ENCODE data around the gene WSB1. TPM values are rescaled to one million over a fixed set of nuclear protein-coding genes. Genes with fewer than 3 reads are reported as not detected.

The WSB1 gene
- total and polyA plus RNA-seq, 10 donors: 54.7 to 641 (median 408) TPM

DNA sequence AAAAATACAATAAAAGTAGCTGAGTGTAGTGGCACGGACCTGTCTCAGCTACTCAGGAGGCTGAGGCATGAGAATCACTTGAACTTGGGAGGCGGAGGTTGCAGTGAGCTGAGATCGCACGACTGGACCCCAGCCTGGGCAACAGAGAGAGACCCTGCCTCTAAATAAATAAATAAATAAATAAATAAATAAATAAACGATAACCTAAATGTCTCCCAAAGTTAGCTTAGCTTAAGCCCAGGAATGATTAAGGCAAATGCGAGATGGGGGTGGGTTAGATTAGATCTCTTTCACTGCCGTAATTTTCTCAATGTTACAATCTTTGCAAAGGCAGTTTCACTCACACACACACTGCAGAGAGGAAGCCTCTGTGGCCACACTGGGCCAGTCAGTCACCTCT is 46.7 kb downstream of the WSB1 start:
- Histone ChIP-seq H3K36me3 (no peaks in the 10 kb centered on the region), H3K27ac (no peak overlapping the region), H3K27me3 (replicated peaks in 1 of 7) (no peaks in the 10 kb centered on the region), H3K4me1 (peaks cover 0 to 55% (median 13%) of the 10 kb centered on the region in 6 donors), H3K9me3 (no peaks in the 10 kb centered on the region), H3K4me3 (no peak overlapping the region)
- 89 to 95% (median 89%) methylated on average over 7 of the region's 7 CpGs for WGBS, 5 donors
- no peak for DNase-seq
- intact Hi-C loops (cut with DNase I; ENCODE audit: low total_unique reads): no loop called here
- TF ChIP-seq, protein P1, sequence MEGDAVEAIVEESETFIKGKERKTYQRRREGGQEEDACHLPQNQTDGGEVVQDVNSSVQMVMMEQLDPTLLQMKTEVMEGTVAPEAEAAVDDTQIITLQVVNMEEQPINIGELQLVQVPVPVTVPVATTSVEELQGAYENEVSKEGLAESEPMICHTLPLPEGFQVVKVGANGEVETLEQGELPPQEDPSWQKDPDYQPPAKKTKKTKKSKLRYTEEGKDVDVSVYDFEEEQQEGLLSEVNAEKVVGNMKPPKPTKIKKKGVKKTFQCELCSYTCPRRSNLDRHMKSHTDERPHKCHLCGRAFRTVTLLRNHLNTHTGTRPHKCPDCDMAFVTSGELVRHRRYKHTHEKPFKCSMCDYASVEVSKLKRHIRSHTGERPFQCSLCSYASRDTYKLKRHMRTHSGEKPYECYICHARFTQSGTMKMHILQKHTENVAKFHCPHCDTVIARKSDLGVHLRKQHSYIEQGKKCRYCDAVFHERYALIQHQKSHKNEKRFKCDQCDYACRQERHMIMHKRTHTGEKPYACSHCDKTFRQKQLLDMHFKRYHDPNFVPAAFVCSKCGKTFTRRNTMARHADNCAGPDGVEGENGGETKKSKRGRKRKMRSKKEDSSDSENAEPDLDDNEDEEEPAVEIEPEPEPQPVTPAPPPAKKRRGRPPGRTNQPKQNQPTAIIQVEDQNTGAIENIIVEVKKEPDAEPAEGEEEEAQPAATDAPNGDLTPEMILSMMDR (IDR thresholded peaks at IDR 0.05 in 8 of 11, conservative IDR thresholded peaks at IDR 0.05 in 3 of 11): no peak
- TF ChIP-seq POLR2AphosphoS5 (IDR thresholded peaks at IDR 0.05): no peak

- intact Hi-C loops (cut with DNase I; ENCODE audit: low total_unique reads): no loop called here
- H3K9me3 ChIP-seq: no peaks in the 10 kb centered on the region
- peaks cover 0 to 53% (median 13%) of the 10 kb centered on the region in 6 donors for H3K4me1 ChIP-seq
- WGBS, 5 donors: 32 to 45% (median 35%) methylated on average over 4 of the region's 4 CpGs
- no peaks in the 10 kb centered on the region for H3K27me3 ChIP-seq (replicated peaks in 1 of 7)
- TF ChIP-seq POLR2AphosphoS5 (IDR thresholded peaks at IDR 0.05) (no peak), POLR2A (IDR thresholded peaks at IDR 0.05) (no peak)
- TF ChIP-seq, protein P1 (IDR thresholded peaks at IDR 0.05 in 8 of 11, conservative IDR thresholded peaks at IDR 0.05 in 3 of 11): no peak
- no peak overlapping the region for H3K4me3 ChIP-seq
- no peak overlapping the region for H3K27ac ChIP-seq
- DNase-seq: no peak
- H3K36me3 ChIP-seq: no peaks in the 10 kb centered on the region
These were observed 47.1 kb downstream of the WSB1 start for GRCh38 chr17:27341041-27341471.

- H3K27ac ChIP-seq: no peak overlapping the region
- H3K27me3 ChIP-seq (replicated peaks in 1 of 7): no peaks in the 10 kb centered on the region
- no peaks in the 10 kb centered on the region for H3K9me3 ChIP-seq
- 67 to 78% (median 75%) methylated on average over 4 of the region's 4 CpGs for WGBS, 5 donors
- no peaks in the 10 kb centered on the region for H3K36me3 ChIP-seq
- intact Hi-C loops (cut with DNase I; ENCODE audit: low total_unique reads): no loop called here
- peaks cover 0 to 52% (median 13%) of the 10 kb centered on the region in 6 donors for H3K4me1 ChIP-seq
- H3K4me3 ChIP-seq: no peak overlapping the region
- no peak for TF ChIP-seq POLR2A (IDR thresholded peaks at IDR 0.05)
- TF ChIP-seq, protein P1 (IDR thresholded peaks at IDR 0.05 in 8 of 11, conservative IDR thresholded peaks at IDR 0.05 in 3 of 11): no peak
- TF ChIP-seq POLR2AphosphoS5 (IDR thresholded peaks at IDR 0.05): no peak
- DNase-seq: no peak
These were observed 48.1 kb downstream of the WSB1 start for GRCh38 chr17:27342059-27342458.

- Histone ChIP-seq H3K36me3 (no peaks in the 10 kb centered on the region), H3K27me3 (replicated peaks in 1 of 7) (no peaks in the 10 kb centered on the region), H3K9me3 (no peaks in the 10 kb centered on the region), H3K4me3 (no peak overlapping the region), H3K4me1 (peaks cover 2 to 64% (median 20%) of the 10 kb centered on the region in 6 donors), H3K27ac (no peak overlapping the region)
- TF ChIP-seq POLR2A (IDR thresholded peaks at IDR 0.05) (no peak), POLR2AphosphoS5 (IDR thresholded peaks at IDR 0.05) (no peak)
- TF ChIP-seq, protein P1 (IDR thresholded peaks at IDR 0.05 in 8 of 11, conservative IDR thresholded peaks at IDR 0.05 in 3 of 11): no peak
- peak; percentile 36 for DNase-seq
- intact Hi-C loops (cut with DNase I; ENCODE audit: low total_unique reads): no loop called here
- 75 to 97% (median 93%) methylated on average over 3 of the region's 3 CpGs for WGBS, 5 donors
These were observed 49.4 kb downstream of the WSB1 start for GRCh38 chr17:27343294-27343693.

Data from spleen (tissue), 11 donors.